Fibroblast of lung (primary cell): Measurements from ENCODE around the gene GARIN1A. TPM values are rescaled to one million over a fixed set of nuclear protein-coding genes. Genes with fewer than 3 reads are reported as not detected.

Experiments
- DNase-seq, 2 donors: peaks; one replicate each; pipeline versions ENCODE4 v3.0.0 to v3.0.0-alpha.2; 2010; ENCODE audit warnings: low read depth in 2 of 2
- H2AFZ ChIP-seq: 2 replicates; pipeline ENCODE4 v1.5.1; 2012; ENCODE audit warnings: low read length, control low read depth, inconsistent platforms
- H3K27ac ChIP-seq: 2 replicates; pipeline ENCODE4 v1.5.1; 2011; ENCODE audit warnings: low read length, control low read depth; ENCODE audit not compliant: insufficient read depth
- H3K27me3 ChIP-seq: 2 replicates; pipeline ENCODE4 v1.5.1; 2011; ENCODE audit warnings: mild to moderate bottlenecking, low read length; ENCODE audit not compliant: control insufficient read depth, insufficient read depth
- H3K36me3 ChIP-seq: 2 replicates; pipeline ENCODE4 v1.5.1; 2011; ENCODE audit warnings: low read length; ENCODE audit not compliant: control insufficient read depth, insufficient read depth
- H3K4me1 ChIP-seq: 2 replicates; pipeline ENCODE4 v1.5.1; 2011; ENCODE audit warnings: low read length; ENCODE audit not compliant: control insufficient read depth, insufficient read depth; ENCODE audit errors: extremely low read depth
- H3K4me2 ChIP-seq: 2 replicates; pipeline ENCODE4 v1.5.1; 2011; ENCODE audit warnings: low read length, control low read depth; ENCODE audit not compliant: insufficient read depth; ENCODE audit errors: extremely low read depth
- H3K4me3 ChIP-seq, 4 experiments: fragments of 200-600 bp in 1 of 4; sonication (generic) in 1 of 4; replicated peaks in 1 of 4; 2 replicates each; pipeline ENCODE4 v1.5.1; 2011 to 2016; ENCODE audit warnings: low read length in 4 of 4, low read depth in 3 of 4, mild to moderate bottlenecking in 3 of 4, control low read depth in 2 of 4, inconsistent platforms in 1 of 4, mixed read lengths in 1 of 4; ENCODE audit not compliant: insufficient read depth in 1 of 4; ENCODE audit errors: control extremely low read depth in 1 of 4
- H3K79me2 ChIP-seq: 2 replicates; pipeline ENCODE4 v1.5.1; 2012; ENCODE audit warnings: mild to moderate bottlenecking, low read length, inconsistent platforms; ENCODE audit not compliant: control insufficient read depth, insufficient read depth
- H3K9ac ChIP-seq: 2 replicates; pipeline ENCODE4 v1.5.1; 2011; ENCODE audit warnings: mild to moderate bottlenecking, low read length, control low read depth; ENCODE audit not compliant: insufficient read depth
- H3K9me3 ChIP-seq: 2 replicates; pipeline ENCODE4 v1.5.1; 2012; ENCODE audit warnings: low read depth, low read length; ENCODE audit not compliant: control insufficient read depth, insufficient read depth
- H4K20me1 ChIP-seq: 2 replicates; pipeline ENCODE4 v1.5.1; 2011; ENCODE audit warnings: low read length; ENCODE audit not compliant: control insufficient read depth, insufficient read depth; ENCODE audit errors: extremely low read depth
- EZH2 ChIP-seq: IDR thresholded peaks from 2 replicates; pipeline ENCODE4 v1.5.1; 2012; ENCODE audit warnings: low read length, control low read depth, mild to moderate bottlenecking; ENCODE audit errors: missing control alignments
- polyA plus RNA-seq, 2 donors: library from polyadenylated mRNA; depleted of rRNA in 1 of 2; stranded (reverse) in 1 of 2; unstranded in 1 of 2; fragments of >200 nt; gene quantifications; 2 replicates each; pipeline ENCODE4 v1.2.1, GENCODE V29; 2011 to 2012; ENCODE audit warnings: missing spikeins in 1 of 2
- total RNA-seq: library from RNA; depleted of rRNA; stranded (reverse); fragments of >200 nt; gene quantifications from 2 replicates; pipeline ENCODE4 v1.2.1, GENCODE V29; 2014
- TF ChIP-seq, protein P1 (sequence below), 2 donors: IDR thresholded peaks in 1 of 2; conservative IDR thresholded peaks in 1 of 2; 1 replicate in 1 of 2; 2 replicates in 1 of 2; pipeline ENCODE4 v1.5.1; 2011 to 2012; ENCODE audit warnings: low read length in 2 of 2, control low read depth in 1 of 2, inconsistent platforms in 1 of 2, low read depth in 1 of 2, mild to moderate bottlenecking in 1 of 2

GARIN1A gene
- total and polyA plus RNA-seq, 2 donors (not counting 1 experiment from before 2014, with no cell fraction given), result 0.52 to 1.5 TPM

DNA sequence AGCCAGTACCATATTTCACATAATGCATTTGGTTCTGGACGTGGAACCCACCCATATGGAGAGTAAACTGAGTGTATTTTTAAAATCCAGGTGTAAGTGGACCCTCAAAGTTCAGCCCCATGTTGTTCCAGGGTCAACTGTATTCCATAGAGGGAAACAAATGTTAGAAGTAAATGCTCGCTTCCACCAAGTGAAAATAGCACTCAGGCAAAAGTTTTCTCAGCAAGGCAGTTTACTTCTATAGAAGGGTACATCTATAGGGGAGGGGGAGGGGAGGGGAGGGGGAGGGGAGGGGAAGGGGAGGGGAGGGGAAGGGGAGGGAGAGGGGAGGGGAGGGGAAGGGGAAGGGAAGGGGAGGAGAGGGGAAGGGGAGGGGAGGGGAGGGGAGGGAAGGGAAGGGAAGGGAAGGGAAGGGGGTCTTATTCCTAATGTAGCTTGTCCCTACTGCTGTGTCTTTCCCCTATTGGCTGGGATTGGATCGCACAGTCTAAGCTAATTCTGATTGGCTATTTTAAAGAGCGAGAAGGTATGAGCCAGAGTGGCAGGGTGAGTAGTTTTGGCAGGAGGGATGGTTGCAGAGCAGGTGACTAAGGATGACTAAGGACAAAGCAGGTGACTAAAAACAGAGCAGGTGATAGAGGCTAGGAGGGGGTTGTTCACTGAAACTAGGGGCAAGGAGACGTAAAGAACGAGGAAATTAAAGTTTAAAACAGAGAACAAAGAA lies 29.1 kb downstream of the GARIN1A start:
- TF ChIP-seq, protein P1, sequence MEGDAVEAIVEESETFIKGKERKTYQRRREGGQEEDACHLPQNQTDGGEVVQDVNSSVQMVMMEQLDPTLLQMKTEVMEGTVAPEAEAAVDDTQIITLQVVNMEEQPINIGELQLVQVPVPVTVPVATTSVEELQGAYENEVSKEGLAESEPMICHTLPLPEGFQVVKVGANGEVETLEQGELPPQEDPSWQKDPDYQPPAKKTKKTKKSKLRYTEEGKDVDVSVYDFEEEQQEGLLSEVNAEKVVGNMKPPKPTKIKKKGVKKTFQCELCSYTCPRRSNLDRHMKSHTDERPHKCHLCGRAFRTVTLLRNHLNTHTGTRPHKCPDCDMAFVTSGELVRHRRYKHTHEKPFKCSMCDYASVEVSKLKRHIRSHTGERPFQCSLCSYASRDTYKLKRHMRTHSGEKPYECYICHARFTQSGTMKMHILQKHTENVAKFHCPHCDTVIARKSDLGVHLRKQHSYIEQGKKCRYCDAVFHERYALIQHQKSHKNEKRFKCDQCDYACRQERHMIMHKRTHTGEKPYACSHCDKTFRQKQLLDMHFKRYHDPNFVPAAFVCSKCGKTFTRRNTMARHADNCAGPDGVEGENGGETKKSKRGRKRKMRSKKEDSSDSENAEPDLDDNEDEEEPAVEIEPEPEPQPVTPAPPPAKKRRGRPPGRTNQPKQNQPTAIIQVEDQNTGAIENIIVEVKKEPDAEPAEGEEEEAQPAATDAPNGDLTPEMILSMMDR (conservative IDR thresholded peaks at IDR 0.05 in 1 of 2, IDR thresholded peaks at IDR 0.05 in 1 of 2; ENCODE audit: low read depth in 1 of 2, low read length in 2 of 2), result no peak
- no peak for TF ChIP-seq EZH2

DNA sequence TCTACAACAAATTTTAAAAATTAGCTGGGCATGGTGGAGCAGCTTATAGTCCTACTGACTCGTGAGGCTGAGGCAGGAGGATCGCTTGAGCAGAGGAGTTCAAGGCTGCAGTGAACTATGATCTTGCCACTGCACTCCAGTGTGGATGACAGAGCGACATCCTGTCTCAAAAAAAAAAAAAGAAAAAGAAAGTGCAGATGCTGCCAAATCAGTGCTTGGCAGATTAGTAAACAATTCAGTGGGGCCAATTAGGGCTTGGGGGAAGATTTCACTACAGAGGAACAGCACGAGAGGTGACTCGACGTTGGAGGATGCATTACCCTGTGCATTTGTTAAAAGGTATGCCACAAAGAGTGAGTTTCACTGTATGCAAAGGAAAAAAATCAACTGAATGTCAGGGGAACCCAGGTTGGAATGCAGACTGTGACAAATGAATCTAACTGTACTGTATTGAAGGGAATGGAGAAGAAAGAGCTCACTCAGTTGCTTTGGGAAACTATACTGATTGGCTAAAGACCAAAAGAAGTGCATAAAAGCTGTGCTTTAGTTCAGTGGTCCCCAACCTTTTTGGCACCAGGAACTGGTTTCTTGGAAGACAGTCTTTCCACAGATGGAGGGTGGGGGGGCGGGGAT lies 31.6 kb downstream of the GARIN1A start:
- no peaks in the 10 kb centered on the region for H3K27me3 ChIP-seq
- TF ChIP-seq, protein P1 (conservative IDR thresholded peaks at IDR 0.05 in 1 of 2, IDR thresholded peaks at IDR 0.05 in 1 of 2; ENCODE audit: low read depth in 1 of 2, low read length in 2 of 2), result no peak
- TF ChIP-seq EZH2, result no peak
- H3K79me2 ChIP-seq, result no peaks in the 10 kb centered on the region
- no peak overlapping the region for H3K4me3 ChIP-seq
- H3K4me2 ChIP-seq, result no peak overlapping the region
- no peaks in the 10 kb centered on the region for H4K20me1 ChIP-seq
- no peak for DNase-seq
- H3K9me3 ChIP-seq, result no peaks in the 10 kb centered on the region
- H3K9ac ChIP-seq, result no peak overlapping the region
- no peak overlapping the region for H3K27ac ChIP-seq
- no peaks in the 10 kb centered on the region for H3K36me3 ChIP-seq
- H2AFZ ChIP-seq, result no peak overlapping the region
- no peaks in the 10 kb centered on the region for H3K4me1 ChIP-seq

More for the DNA sequence above, 29.1 kb downstream of the GARIN1A start:
- Histone ChIP-seq H3K27ac (no peak overlapping the region), H3K4me2 (no peak overlapping the region), H3K4me1 (no peaks in the 10 kb centered on the region), H3K27me3 (no peaks in the 10 kb centered on the region), H3K4me3 (no peak overlapping the region), H3K36me3 (no peaks in the 10 kb centered on the region), H2AFZ (no peak overlapping the region), H3K79me2 (no peaks in the 10 kb centered on the region), H4K20me1 (no peaks in the 10 kb centered on the region), H3K9me3 (no peaks in the 10 kb centered on the region), H3K9ac (no peak overlapping the region)
- no peak for DNase-seq

DNA sequence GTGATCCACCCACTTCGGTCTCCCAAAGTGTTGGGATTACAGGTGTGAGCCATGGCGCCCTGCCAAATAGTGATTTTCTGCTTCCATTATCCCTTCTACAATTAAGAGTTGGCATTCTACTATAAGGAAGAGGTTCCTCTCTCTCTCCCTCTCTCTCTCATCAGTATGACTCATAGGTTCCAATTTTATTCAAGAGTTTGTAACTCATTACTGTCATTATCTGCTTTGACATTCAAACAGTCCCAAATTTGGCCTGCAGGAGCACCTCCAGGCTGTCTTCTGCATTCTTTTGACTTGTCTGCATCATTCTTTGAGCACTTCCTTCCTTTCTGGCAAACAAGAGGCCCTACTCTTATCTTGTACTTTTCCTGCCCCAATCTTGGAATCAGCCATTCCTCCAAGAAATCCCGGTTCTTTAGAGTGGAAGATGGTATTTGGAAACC lies 33.8 kb downstream of the GARIN1A start:
- Histone ChIP-seq H3K27me3 (no peaks in the 10 kb centered on the region), H3K4me1 (no peaks in the 10 kb centered on the region), H3K27ac (no peak overlapping the region), H3K4me3 (no peak overlapping the region), H3K79me2 (no peaks in the 10 kb centered on the region), H4K20me1 (no peaks in the 10 kb centered on the region), H3K36me3 (no peaks in the 10 kb centered on the region), H3K9me3 (no peaks in the 10 kb centered on the region), H3K9ac (no peak overlapping the region), H2AFZ (no peak overlapping the region), H3K4me2 (no peak overlapping the region)
- peak in 1 of 2 donors; percentile 15 for DNase-seq
- TF ChIP-seq EZH2, result no peak
- TF ChIP-seq, protein P1 (conservative IDR thresholded peaks at IDR 0.05 in 1 of 2, IDR thresholded peaks at IDR 0.05 in 1 of 2; ENCODE audit: low read depth in 1 of 2, low read length in 2 of 2), result no peak
